ENCODE measurements around the gene C1GALT1.
"Not testable (repeated sequence)": the region's sequence is repeated elsewhere in the genome, so short reads cannot be mapped to it uniquely, and the experiment has no call there.

The C1GALT1 gene

DNA sequence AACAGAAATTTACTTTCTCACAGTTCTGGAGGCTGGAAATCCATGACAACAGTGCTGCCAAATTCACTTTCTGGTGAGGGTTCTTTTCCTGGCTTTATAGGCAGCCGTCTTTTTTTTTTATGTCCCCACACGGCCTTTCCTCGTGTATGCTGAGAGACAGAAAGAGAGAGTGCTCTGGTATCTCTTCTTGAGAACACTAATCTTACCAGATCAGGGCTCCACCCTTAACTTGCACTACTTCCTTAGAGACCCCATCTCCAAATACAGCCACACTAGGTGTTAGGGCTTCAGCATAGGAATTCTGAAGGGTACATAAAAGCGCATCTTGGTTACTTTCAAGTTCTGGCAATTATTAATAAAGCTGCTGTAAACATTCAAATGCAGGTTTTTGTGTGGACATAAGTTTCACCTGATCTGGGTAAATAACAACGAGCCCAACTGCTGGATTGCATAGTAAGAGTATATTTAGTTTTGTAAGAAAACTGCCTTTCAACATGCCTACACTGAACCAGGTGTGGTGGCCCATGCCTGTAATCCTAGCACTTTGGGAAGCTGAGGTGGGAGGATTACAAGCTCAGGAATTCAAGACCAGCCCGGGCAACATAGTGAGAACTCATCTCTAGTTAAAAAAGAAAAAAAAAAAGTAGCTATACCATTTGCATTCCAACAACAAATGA, 8.2 kb upstream of the C1GALT1 start:
- DNase-seq, result no peak

- no peak for DNase-seq
These were observed 7.2 kb upstream of the C1GALT1 start for GRCh38 chr7:7175075-7175695.

- DNase-seq, result no peak
These were observed 5.8 kb upstream of the C1GALT1 start for GRCh38 chr7:7176406-7177043.

DNA sequence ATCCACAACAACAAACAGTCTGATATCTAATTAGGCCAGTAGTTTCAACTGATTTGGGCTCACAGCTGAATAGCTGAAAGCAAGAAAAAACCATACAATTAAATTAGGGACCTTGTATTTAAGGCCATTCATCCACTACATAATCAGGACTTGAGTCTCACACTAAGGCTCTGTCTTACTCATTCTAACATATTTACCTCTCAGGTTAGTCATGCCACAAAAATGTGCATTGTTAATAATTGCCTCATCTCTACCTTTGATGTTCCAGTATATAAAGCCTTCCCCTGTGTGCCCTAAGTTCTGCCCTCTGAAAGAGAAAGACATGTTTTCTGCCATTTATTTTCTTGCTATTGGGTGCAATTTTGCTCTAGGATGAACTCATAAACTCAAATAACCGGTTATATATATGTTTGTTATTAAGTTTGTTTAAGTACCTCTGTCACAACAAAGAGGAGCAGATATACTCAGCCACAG, 5.3 kb upstream of the C1GALT1 start:
- no peak for DNase-seq

GRCh38 chr7:7178081-7178480, 4.3 kb upstream of the C1GALT1 start:
- no peak for DNase-seq

DNA sequence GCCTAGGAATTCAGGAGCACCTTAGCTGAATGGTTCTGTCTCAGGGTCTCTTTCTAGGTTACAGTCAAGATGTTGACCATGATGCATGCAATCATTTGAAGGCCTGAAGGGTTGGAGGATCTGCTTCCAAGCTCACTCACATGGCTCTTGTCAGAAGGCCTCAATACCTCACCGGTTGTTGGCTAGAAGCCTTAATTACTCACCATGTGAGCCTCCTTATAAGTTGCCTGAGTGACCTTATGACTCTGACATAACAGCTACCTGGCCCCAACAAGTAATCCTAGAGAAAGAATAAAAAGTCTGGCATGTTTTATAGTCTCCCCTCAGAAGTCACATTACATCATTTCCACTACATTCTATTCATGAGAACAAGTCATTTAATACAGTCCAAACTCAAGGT, 3.4 kb upstream of the C1GALT1 start:
- no peak for DNase-seq

- no peak for DNase-seq
These were observed 1.5 kb upstream of the C1GALT1 start for GRCh38 chr7:7180725-7181449.

DNA sequence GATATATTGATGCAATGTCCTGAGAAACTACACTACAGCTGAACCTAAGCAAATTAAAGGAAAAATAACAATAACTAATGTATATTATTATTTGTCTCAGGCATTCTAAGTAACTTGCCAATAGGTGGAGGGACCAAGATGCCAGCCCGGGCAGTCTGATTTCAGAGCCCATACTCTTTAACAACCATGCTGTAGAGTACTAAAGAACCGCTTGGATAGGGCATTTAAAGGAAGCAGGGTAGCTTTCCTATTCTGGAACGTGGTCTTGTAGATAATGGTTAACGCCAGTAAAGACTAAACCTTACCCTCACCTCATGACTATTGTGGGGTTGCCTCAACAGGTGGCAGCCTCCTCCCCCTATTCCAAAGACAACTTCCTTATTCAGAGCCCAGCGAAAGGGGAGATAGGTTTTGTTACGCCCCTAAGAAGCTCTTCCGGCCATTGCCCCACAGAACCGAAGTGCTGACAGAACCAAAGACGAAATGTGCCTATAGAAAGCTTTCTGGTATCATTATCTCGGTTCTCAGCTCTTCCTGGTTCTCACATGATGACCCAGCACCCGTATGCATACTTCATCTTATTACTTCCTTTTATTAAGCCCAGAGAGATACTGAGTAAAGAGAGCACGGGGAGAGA, 707 bp upstream of the C1GALT1 start:
- peak; percentile 48 for DNase-seq

- DNase-seq, result no peak
These were observed 905 bp downstream of the C1GALT1 start for GRCh38 chr7:7183061-7183837.

DNA sequence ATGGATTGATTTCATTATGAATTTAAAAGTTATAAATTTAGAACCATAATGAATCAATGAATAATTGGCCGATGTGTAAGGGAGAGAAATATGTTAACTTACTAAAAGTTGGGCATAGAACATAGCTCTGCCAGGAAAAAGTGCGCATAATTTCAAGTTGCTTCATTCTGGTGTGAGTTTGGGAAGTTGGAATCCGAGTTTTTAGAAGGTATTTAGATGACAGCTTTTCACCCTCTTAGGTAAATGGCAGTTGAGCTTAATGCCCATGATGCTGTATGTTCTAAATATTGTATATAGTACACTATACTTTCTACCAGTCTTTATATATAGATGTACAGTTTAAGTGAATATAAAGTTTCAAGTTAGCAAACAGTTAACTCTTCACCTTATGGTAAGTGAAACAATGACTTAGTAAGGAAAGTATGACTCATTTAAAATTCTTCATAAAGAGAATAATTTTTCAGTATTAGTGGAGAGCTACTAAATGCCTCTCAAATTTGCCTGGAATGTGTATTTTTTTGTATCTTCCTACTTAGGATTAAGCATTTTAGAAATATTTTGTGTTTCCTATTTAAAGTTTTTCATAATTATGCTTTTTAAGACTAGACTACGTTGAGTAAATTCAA, 1.6 kb downstream of the C1GALT1 start:
- no peak for DNase-seq

GRCh38 chr7:7185371-7185989, 3.1 kb downstream of the C1GALT1 start:
- no peak for DNase-seq

DNA sequence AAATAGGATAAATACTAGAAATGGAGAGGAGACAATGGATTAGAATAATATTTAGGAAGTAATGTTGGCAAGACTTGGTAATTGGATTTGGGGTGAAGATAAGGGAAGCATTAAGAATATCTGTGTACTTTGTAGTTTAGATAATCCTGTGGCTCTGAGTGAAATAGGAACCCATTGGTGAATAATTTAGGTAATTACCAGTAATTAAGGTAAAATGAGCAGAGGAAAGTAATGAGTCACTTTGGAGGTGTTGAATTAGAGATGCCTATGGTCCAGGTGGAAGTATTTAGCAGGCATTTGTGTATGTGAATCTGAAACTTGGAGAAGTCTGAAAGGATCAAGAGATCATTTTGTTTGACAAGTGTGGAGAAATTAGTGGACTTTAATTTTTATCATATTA, 5.7 kb downstream of the C1GALT1 start:
- DNase-seq, result no peak

DNA sequence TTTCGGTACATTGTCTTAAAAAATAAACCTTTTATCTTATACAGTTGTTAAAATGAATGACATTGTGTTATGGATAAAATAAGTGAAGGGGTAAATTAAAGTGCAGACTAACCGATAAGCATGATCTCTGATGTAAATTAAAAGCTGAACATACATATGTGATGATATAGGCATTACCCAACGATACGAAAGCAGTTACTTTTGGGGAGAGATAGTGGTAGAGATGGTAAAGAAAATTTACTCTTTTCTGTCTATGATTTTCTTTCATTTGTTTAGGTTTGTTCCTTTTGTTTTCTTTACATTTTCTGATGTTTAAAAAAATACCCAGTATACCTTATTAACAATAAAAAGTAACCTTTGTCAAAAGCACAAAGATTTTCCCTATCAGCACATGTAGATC, 6.4 kb downstream of the C1GALT1 start:
- DNase-seq, result no peak

DNA sequence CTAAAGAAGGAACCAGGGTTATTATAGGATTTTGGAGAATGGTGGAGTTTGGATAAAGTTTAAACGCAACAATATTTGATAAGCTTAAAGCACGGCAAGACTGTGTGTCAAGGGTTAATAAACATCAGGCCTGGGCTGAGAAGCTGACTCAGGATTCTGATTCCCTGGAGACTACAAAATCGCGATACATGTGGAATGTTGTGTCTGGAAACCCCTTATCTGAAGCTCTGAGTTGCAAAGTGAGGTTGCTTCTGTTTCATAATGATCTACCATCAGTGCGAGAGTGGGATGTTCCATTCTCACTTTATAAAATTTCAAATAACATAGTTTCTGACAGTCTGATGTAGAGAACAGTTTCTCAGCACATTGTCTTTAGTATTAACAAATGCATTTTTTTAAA, 7.8 kb downstream of the C1GALT1 start:
- DNase-seq, result no peak

GRCh38 chr7:7191137-7191536, 8.8 kb downstream of the C1GALT1 start:
- no peak for DNase-seq

GRCh38 chr7:7192798-7193788, 10.7 kb downstream of the C1GALT1 start:
- DNase-seq, result not testable (repeated sequence)

DNA sequence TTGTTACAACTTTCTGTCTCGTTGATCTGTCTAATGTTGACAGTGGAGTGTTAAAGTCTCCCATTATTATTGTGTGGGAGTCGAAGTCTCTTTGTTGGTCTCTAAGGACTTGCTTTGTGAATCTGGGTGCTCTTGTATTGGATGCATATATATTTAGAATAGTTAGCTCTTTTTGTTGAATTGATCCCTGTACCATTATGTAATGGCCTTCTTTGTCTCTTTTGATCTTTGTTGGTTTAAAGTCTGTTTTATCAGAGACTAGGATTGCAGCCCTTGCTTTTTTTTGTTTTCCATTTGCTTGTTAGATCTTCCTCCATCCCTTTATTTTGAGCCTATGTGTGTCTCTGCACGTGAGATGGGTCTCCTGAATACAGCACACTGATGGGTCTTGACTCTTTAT, 17.2 kb downstream of the C1GALT1 start:
- DNase-seq, result not testable (repeated sequence)

DNA sequence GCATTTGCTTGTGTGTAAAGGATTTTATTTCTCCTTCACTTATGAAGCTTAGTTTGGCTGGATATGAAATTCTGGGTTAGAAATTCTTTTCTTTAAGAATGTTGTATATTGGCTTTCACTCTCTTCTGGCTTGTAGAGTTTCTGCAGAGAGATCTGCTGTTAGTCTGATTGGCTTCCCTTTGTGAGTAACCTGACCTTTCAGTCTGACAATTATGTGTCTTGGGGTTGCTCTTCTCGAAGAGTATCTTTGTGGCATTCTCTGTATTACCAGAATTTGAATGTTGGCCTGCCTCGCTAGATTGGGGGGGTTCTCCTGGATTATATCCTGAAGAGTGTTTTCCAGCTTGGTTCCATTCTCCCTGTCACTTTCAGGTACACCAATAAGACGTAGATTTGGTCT, 17.9 kb downstream of the C1GALT1 start:
- DNase-seq, result not testable (repeated sequence)

GRCh38 chr7:7201578-7202374, 19.4 kb downstream of the C1GALT1 start:
- peak; percentile 37 for DNase-seq

Measured in activated T-cell treated with anti-CD3 and anti-CD28 coated beads, Interleukin-2, amount 50 U/mL, for 1 hour (primary cell).